Suprapubic skin (tissue), 4 donors: ENCODE data around the gene UBXN6. TPM values are rescaled to one million over a fixed set of nuclear protein-coding genes. Genes with fewer than 3 reads are reported as not detected.

Experiments used
- DNase-seq, 2 donors: peaks; one replicate each; pipeline ENCODE4 v3.0.0-alpha.2; 2019; ENCODE audit warnings: low spot score in 2 of 2
- H3K27ac ChIP-seq: fragments of 200-600 bp; sonication (generic); one replicate; pipeline ENCODE4 v1.5.1; 2019
- H3K27me3 ChIP-seq: fragments of 200-600 bp; sonication (generic); one replicate; pipeline ENCODE4 v1.5.1; 2019
- H3K36me3 ChIP-seq: fragments of 200-600 bp; sonication (generic); one replicate; pipeline ENCODE4 v1.5.1; 2019
- H3K4me1 ChIP-seq: fragments of 200-600 bp; sonication (generic); one replicate; pipeline ENCODE4 v1.5.1; 2019
- H3K4me3 ChIP-seq: fragments of 200-600 bp; sonication (generic); one replicate; pipeline ENCODE4 v1.5.1; 2019; ENCODE audit warnings: mild to moderate bottlenecking
- H3K9me3 ChIP-seq: fragments of 200-600 bp; sonication (generic); one replicate; pipeline ENCODE4 v1.5.1; 2019
- CTCF ChIP-seq, 2 donors: fragments of 200-600 bp in 1 of 2; fragments of 450-650 bp in 1 of 2; sonication (generic) in 1 of 2; IDR thresholded peaks; one replicate each; pipeline ENCODE4 v1.5.1; 2016 to 2019; ENCODE audit warnings: antibody characterized with exemption in 2 of 2, mild to moderate bottlenecking in 1 of 2, moderate library complexity in 1 of 2
- EP300 ChIP-seq: sonication (generic); formaldehyde crosslinking; IDR thresholded peaks from one replicate; pipeline ENCODE4 v1.6.1; 2017; ENCODE audit warnings: antibody characterized with exemption
- POLR2A ChIP-seq, 2 donors: fragments of 450-650 bp; IDR thresholded peaks; one replicate each; pipeline ENCODE4 v1.6.1; 2017; ENCODE audit warnings: antibody characterized with exemption in 2 of 2, mild to moderate bottlenecking in 2 of 2, moderate library complexity in 2 of 2
- POLR2AphosphoS5 ChIP-seq, 3 donors: sonication (generic); formaldehyde crosslinking; IDR thresholded peaks; one replicate each; pipeline ENCODE4 v1.6.1; 2017; ENCODE audit warnings: antibody characterized with exemption in 3 of 3
- WGBS: methylation state at CpG from one replicate; pipeline ENCODE4 v1.1.5; 2018; 5-methylcytosine and 5-hydroxymethylcytosine counted together
- total RNA-seq, 4 donors: library from RNA; depleted of rRNA; stranded (reverse); fragments of >200 nt; gene quantifications; one replicate each; pipeline ENCODE4 v1.1.0, GENCODE V29; 2016

UBXN6 gene
- 100 to 1,000 TPM; 108 to 257 (median 167) TPM for total RNA-seq

- peak within 1 kb of the TSS; percentile 72 for H3K4me3 ChIP-seq
- H3K36me3 ChIP-seq = peaks cover 14% of the 10 kb centered on the region
- DNase-seq = peak; percentile 99
- no peaks in the 10 kb centered on the region for H3K27me3 ChIP-seq
- H3K9me3 ChIP-seq = no peaks in the 10 kb centered on the region
- peaks cover 41% of the 10 kb centered on the region for H3K4me1 ChIP-seq
- 14% methylated on average over 52 of the region's 52 CpGs for WGBS
- H3K27ac ChIP-seq = peak within 1 kb of the TSS; percentile 93
- TF ChIP-seq POLR2AphosphoS5 (IDR thresholded peaks at IDR 0.05) = peak in 2 of 3 donors; percentile 20 to 84
- TF ChIP-seq CTCF (IDR thresholded peaks at IDR 0.05) = no peak
Observed at GRCh38 chr19:4457654-4458395, at the start of gene UBXN6. Gene UBXN6 (minus strand): TSS chr19:4457794. CDS start chr19:4457697, 97 bp downstream.

GRCh38 chr19:4507150-4507452 is 49.5 kb upstream of the UBXN6 start:
- Histone ChIP-seq H3K4me1 (no peaks in the 10 kb centered on the region), H3K36me3 (peaks cover 34% of the 10 kb centered on the region), H3K27ac (no peak overlapping the region), H3K27me3 (no peaks in the 10 kb centered on the region), H3K4me3 (no peak overlapping the region), H3K9me3 (no peaks in the 10 kb centered on the region)
- 91% methylated on average over 9 of the region's 12 CpGs for WGBS
- no peak for TF ChIP-seq POLR2AphosphoS5 (IDR thresholded peaks at IDR 0.05)
- no peak for TF ChIP-seq CTCF (IDR thresholded peaks at IDR 0.05)
- TF ChIP-seq POLR2A (IDR thresholded peaks at IDR 0.05) = no peak
- TF ChIP-seq EP300 = no peak
- DNase-seq = no peak

- WGBS = 84% methylated on average over 10 of the region's 17 CpGs
- TF ChIP-seq CTCF (IDR thresholded peaks at IDR 0.05) (no peak), POLR2AphosphoS5 (IDR thresholded peaks at IDR 0.05) (no peak), POLR2A (IDR thresholded peaks at IDR 0.05) (no peak), EP300 (no peak)
- Histone ChIP-seq H3K4me3 (no peak overlapping the region), H3K9me3 (no peaks in the 10 kb centered on the region), H3K27me3 (no peaks in the 10 kb centered on the region), H3K27ac (no peak overlapping the region), H3K36me3 (peaks cover 39% of the 10 kb centered on the region), H3K4me1 (no peaks in the 10 kb centered on the region)
- DNase-seq = no peak
Observed at GRCh38 chr19:4506449-4507149, 49.0 kb upstream of the UBXN6 start.

GRCh38 chr19:4505570-4506448 is 48.2 kb upstream of the UBXN6 start:
- TF ChIP-seq EP300 (no peak), POLR2AphosphoS5 (IDR thresholded peaks at IDR 0.05) (no peak), POLR2A (IDR thresholded peaks at IDR 0.05) (no peak), CTCF (IDR thresholded peaks at IDR 0.05) (no peak)

More at GRCh38 chr19:4505570-4506448, 48.2 kb upstream of the UBXN6 start:
- Histone ChIP-seq H3K4me1 (no peaks in the 10 kb centered on the region), H3K36me3 (peaks cover 47% of the 10 kb centered on the region), H3K4me3 (no peak overlapping the region), H3K27ac (no peak overlapping the region), H3K27me3 (no peaks in the 10 kb centered on the region), H3K9me3 (no peaks in the 10 kb centered on the region)
- no peak for DNase-seq
- 92% methylated on average over 34 of the region's 34 CpGs for WGBS
